HepG2 (cell line): Measurements from ENCODE around the gene PTPRE.

Source experiments
- POLR2AphosphoS5 ChIP-seq: IDR thresholded peaks from 2 replicates; pipeline ENCODE4 v1.6.1; 2012; ENCODE audit warnings: low read depth, low read length
- TF ChIP-seq, protein P1 (sequence below): sonication (generic); formaldehyde crosslinking; IDR thresholded peaks from 2 replicates; pipeline ENCODE4 v1.5.0; 2020; ENCODE audit warnings: mild to moderate bottlenecking, missing genetic modification reagents, moderate library complexity

- TF ChIP-seq, protein P1, sequence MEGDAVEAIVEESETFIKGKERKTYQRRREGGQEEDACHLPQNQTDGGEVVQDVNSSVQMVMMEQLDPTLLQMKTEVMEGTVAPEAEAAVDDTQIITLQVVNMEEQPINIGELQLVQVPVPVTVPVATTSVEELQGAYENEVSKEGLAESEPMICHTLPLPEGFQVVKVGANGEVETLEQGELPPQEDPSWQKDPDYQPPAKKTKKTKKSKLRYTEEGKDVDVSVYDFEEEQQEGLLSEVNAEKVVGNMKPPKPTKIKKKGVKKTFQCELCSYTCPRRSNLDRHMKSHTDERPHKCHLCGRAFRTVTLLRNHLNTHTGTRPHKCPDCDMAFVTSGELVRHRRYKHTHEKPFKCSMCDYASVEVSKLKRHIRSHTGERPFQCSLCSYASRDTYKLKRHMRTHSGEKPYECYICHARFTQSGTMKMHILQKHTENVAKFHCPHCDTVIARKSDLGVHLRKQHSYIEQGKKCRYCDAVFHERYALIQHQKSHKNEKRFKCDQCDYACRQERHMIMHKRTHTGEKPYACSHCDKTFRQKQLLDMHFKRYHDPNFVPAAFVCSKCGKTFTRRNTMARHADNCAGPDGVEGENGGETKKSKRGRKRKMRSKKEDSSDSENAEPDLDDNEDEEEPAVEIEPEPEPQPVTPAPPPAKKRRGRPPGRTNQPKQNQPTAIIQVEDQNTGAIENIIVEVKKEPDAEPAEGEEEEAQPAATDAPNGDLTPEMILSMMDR (CRISPR knock-in tag), result no peak
- TF ChIP-seq POLR2AphosphoS5, result no peak
Measured at GRCh38 chr10:128105383-128105782, 198.5 kb downstream of the PTPRE start.
